Endothelial cell of umbilical vein (primary cell): ENCODE data around the gene SPEM1. TPM values are rescaled to one million over a fixed set of nuclear protein-coding genes. Genes with fewer than 3 reads are reported as not detected.

Source experiments
- BruUV-seq: library from RNA; stranded (reverse); fragments of 400-500 nt; replicated peaks from 2 replicates; lab custom pipeline; 2021; lab: Mats Ljungman, UMichigan
- CTCF ChIA-PET: fragments of 300-600, 350-600 bp; sonication (Branson Sonifier 250); formaldehyde crosslinking; loops from one replicate; lab custom pipeline; 2021; ENCODE audit warnings: antibody characterized with exemption, inconsistent platforms; lab: Charles Lee
- POLR2A ChIA-PET: fragments of 300-600, 350-600 bp; sonication (Branson Sonifier 250); formaldehyde crosslinking; loops from one replicate; lab custom pipeline; 2021; ENCODE audit warnings: antibody characterized with exemption, inconsistent platforms; lab: Charles Lee
- DNase-seq: peaks from one replicate; pipeline ENCODE4 v3.0.0-alpha.2; 2011; ENCODE audit warnings: low read depth, low spot score
- FAIRE-seq: peaks from 2 replicates; lab custom pipeline; 2011; peaks lifted over from hg19 to GRCh38; lab: Jason Lieb, UNC
- H2AFZ ChIP-seq: 2 replicates; pipeline ENCODE4 v1.6.0; 2012; ENCODE audit warnings: low read depth, low read length, control low read depth, inconsistent platforms
- H3K27ac ChIP-seq: 2 replicates; pipeline ENCODE4 v1.5.1; 2011; ENCODE audit warnings: low read depth, mild to moderate bottlenecking, control low read depth, low read length, moderate library complexity; ENCODE audit not compliant: insufficient read depth
- H3K27me3 ChIP-seq, 2 experiments: 2 replicates each; pipeline versions ENCODE4 v1.6.0 to v1.6.1; 2011; ENCODE audit warnings: low read length in 2 of 2, mixed read lengths in 1 of 2; ENCODE audit not compliant: control insufficient read depth in 2 of 2, insufficient read depth in 2 of 2
- H3K36me3 ChIP-seq, 2 experiments: 2 replicates in 1 of 2; 3 replicates in 1 of 2; pipeline ENCODE4 v1.5.1; 2011; ENCODE audit warnings: low read length in 2 of 2, mild to moderate bottlenecking in 1 of 2, moderate library complexity in 1 of 2; ENCODE audit not compliant: control insufficient read depth in 2 of 2, insufficient read depth in 2 of 2; ENCODE audit errors: extremely low read depth in 1 of 2
- H3K4me1 ChIP-seq: 3 replicates; pipeline ENCODE4 v1.5.1; 2011; ENCODE audit warnings: mild to moderate bottlenecking, low read length; ENCODE audit not compliant: control insufficient read depth, insufficient read depth; ENCODE audit errors: extremely low read depth
- H3K4me2 ChIP-seq: 2 replicates; pipeline ENCODE4 v1.6.1; 2011; ENCODE audit warnings: low read length, control low read depth, mixed read lengths; ENCODE audit not compliant: insufficient read depth
- H3K4me3 ChIP-seq, 3 experiments: fragments of 200-600 bp in 1 of 3; sonication (generic), shearing (Covaris generic) in 1 of 3; replicated peaks in 1 of 3; 2 replicates each; pipeline ENCODE4 v1.5.1; 2011 to 2016; ENCODE audit warnings: control low read depth in 3 of 3, low read length in 3 of 3, mild to moderate bottlenecking in 2 of 3, inconsistent platforms in 1 of 3, low read depth in 1 of 3, moderate library complexity in 1 of 3; ENCODE audit not compliant: insufficient read depth in 1 of 3
- H3K79me2 ChIP-seq: 2 replicates; pipeline ENCODE4 v1.6.0; 2012; ENCODE audit warnings: low read length, inconsistent platforms; ENCODE audit not compliant: control insufficient read depth, insufficient read depth
- H3K9ac ChIP-seq: replicated peaks from 2 replicates; pipeline ENCODE3; 2011; ENCODE audit warnings: low read length, control low read depth; ENCODE audit not compliant: insufficient read depth; ENCODE audit errors: extremely low read depth
- H3K9me1 ChIP-seq: replicated peaks from 3 replicates; pipeline ENCODE4 v1.6.0; 2011; ENCODE audit warnings: mild to moderate bottlenecking, low read length; ENCODE audit not compliant: control insufficient read depth, insufficient read depth; ENCODE audit errors: extremely low read depth
- H3K9me3 ChIP-seq: replicated peaks from 2 replicates; pipeline ENCODE4 v1.5.1; 2012; ENCODE audit warnings: low read length, inconsistent platforms; ENCODE audit not compliant: control insufficient read depth, insufficient read depth
- H4K20me1 ChIP-seq: replicated peaks from 2 replicates; pipeline ENCODE3; 2011; ENCODE audit warnings: mild to moderate bottlenecking, low read length; ENCODE audit not compliant: control insufficient read depth, insufficient read depth; ENCODE audit errors: extremely low read depth
- EZH2 ChIP-seq: IDR thresholded peaks from 2 replicates; pipeline ENCODE4 v1.6.1; 2012; ENCODE audit warnings: borderline replicate concordance, low read depth, mild to moderate bottlenecking, moderate library complexity, low read length, inconsistent platforms; ENCODE audit not compliant: severe bottlenecking
- FOS ChIP-seq: IDR thresholded peaks from 2 replicates; pipeline ENCODE4 v1.6.1; 2011; ENCODE audit warnings: mild to moderate bottlenecking, low read length, moderate library complexity, borderline replicate concordance; ENCODE audit not compliant: insufficient read depth
- GATA2 ChIP-seq: IDR thresholded peaks from 2 replicates; pipeline ENCODE4 v1.7.0; 2011; ENCODE audit warnings: low read depth, mild to moderate bottlenecking, moderate library complexity, mixed read lengths, low read length; ENCODE audit not compliant: insufficient read length, insufficient read depth
- JUN ChIP-seq: IDR thresholded peaks from 2 replicates; pipeline ENCODE4 v1.6.1; 2011; ENCODE audit warnings: borderline replicate concordance, low read depth; ENCODE audit not compliant: insufficient read length, insufficient read depth
- MYC ChIP-seq: IDR thresholded peaks from one replicate; pipeline ENCODE4 v1.6.1; 2011; ENCODE audit warnings: mild to moderate bottlenecking, low read depth, low read length
- POLR2A ChIP-seq: IDR thresholded peaks from 2 replicates; pipeline ENCODE4 v1.6.1; 2012; ENCODE audit warnings: low read depth, mild to moderate bottlenecking, control low read depth, low read length
- POLR2AphosphoS5 ChIP-seq: IDR thresholded peaks from 2 replicates; pipeline ENCODE4 v1.6.1; 2012; ENCODE audit warnings: low read depth, mild to moderate bottlenecking, control low read depth, low read length, moderate library complexity; ENCODE audit not compliant: insufficient read depth
- dilution Hi-C: fragments of 300-500 bp; cut with MboI; formaldehyde crosslinking; loops from one replicate; pipeline ENCODE4 v1.15.0; 2019; ENCODE audit warnings: low sequenced_read_pairs; ENCODE audit not compliant: extremely low pct_ligation_motif_present
- intact Hi-C: fragments of 100-400 bp; cut with micrococcal nuclease; formaldehyde crosslinking; loops from one replicate; pipeline ENCODE4 v1.10.0; 2022
- polyA plus RNA-seq, 4 experiments: library from polyadenylated mRNA; depleted of rRNA in 3 of 4; stranded (reverse) in 3 of 4; unstranded in 1 of 4; fragments of >200 nt; gene quantifications; 2 replicates each; pipeline versions ENCODE4 v1.2.1 to v1.2.3, GENCODE V29; 2011 to 2012; ENCODE audit warnings: missing spikeins in 1 of 4
- total RNA-seq: library from RNA; stranded (reverse); gene quantifications from 2 replicates; pipeline ENCODE4 v1.2.3, GENCODE V29; 2021
- TF ChIP-seq, protein P1 (sequence below): IDR thresholded peaks from 2 replicates; pipeline ENCODE4 v1.6.1; 2011; ENCODE audit not compliant: insufficient read depth, insufficient read length
- TF ChIP-seq, protein P2 (sequence below), 2 donors: IDR thresholded peaks; 1 replicate in 1 of 2; 2 replicates in 1 of 2; pipeline ENCODE4 v1.5.1; 2011; ENCODE audit warnings: low read length in 2 of 2, mild to moderate bottlenecking in 2 of 2, moderate library complexity in 2 of 2, control low read depth in 1 of 2, inconsistent platforms in 1 of 2, low read depth in 1 of 2; ENCODE audit not compliant: insufficient read depth in 1 of 2; ENCODE audit errors: extremely low read depth in 1 of 2

Gene SPEM1
- total and polyA plus RNA-seq, 2 donors (not counting 3 experiments of a cell fraction or from before 2014, with no cell fraction given): not detected

DNA sequence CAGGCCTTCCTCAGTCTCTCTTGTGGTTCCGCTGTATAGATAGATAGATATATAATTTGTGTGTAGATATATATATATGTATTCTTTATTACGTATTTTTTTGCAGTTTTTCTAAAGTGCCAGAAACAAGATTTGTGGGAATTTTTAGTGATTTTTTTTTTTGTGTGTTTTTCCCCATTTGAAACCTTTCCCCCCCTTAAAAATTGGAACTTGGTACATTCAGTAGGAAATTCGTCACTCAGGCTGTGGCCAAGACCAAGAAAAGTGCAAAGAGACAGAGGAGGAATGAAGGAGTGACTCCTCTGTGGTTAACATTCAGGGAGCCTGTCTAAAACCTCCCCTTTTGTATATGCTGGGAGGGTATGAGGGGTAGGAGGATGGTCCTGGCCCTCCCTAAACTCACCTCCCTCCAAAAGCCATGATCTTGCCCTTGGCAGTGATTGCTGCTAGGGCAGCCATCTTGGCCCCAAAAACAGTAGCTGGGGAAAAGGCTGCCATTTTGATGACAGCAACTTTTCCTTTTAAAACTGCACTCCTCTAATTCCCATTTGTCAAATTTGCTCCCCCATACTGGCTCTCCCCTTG, 39.9 kb downstream of the SPEM1 start:
- Histone ChIP-seq H3K4me3 (no peak overlapping the region), H3K79me2 (no peaks in the 10 kb centered on the region), H3K4me2 (no peak overlapping the region), H3K9me3 (no peaks in the 10 kb centered on the region), H3K36me3 (peaks cover 0 to 12% of the 10 kb centered on the region in 2 experiments), H3K9ac (no peak overlapping the region), H3K9me1 (no peaks in the 10 kb centered on the region), H3K27me3 (no peaks in the 10 kb centered on the region), H2AFZ (no peak overlapping the region), H3K27ac (no peak overlapping the region), H4K20me1 (no peaks in the 10 kb centered on the region), H3K4me1 (no peaks in the 10 kb centered on the region)
- FAIRE-seq (no peak), DNase-seq (no peak)
- intact Hi-C loops: no loop called here
- no TSS peak for BruUV-seq
- dilution Hi-C loops: no loop called here
- TF ChIP-seq JUN (no peak), POLR2AphosphoS5 (no peak), MYC (no peak), POLR2A (no peak), GATA2 (no peak), EZH2 (no peak), FOS (no peak)
- TF ChIP-seq, protein P1, sequence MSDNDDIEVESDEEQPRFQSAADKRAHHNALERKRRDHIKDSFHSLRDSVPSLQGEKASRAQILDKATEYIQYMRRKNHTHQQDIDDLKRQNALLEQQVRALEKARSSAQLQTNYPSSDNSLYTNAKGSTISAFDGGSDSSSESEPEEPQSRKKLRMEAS: no peak
- TF ChIP-seq, protein P2, sequence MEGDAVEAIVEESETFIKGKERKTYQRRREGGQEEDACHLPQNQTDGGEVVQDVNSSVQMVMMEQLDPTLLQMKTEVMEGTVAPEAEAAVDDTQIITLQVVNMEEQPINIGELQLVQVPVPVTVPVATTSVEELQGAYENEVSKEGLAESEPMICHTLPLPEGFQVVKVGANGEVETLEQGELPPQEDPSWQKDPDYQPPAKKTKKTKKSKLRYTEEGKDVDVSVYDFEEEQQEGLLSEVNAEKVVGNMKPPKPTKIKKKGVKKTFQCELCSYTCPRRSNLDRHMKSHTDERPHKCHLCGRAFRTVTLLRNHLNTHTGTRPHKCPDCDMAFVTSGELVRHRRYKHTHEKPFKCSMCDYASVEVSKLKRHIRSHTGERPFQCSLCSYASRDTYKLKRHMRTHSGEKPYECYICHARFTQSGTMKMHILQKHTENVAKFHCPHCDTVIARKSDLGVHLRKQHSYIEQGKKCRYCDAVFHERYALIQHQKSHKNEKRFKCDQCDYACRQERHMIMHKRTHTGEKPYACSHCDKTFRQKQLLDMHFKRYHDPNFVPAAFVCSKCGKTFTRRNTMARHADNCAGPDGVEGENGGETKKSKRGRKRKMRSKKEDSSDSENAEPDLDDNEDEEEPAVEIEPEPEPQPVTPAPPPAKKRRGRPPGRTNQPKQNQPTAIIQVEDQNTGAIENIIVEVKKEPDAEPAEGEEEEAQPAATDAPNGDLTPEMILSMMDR (IDR thresholded peaks at IDR 0.05; ENCODE audit: extremely low read depth in 1 of 2, insufficient read depth in 1 of 2, low read depth in 1 of 2, low read length in 2 of 2): no peak
- ChIA-PET POLR2A (interaction anchor here (0.7 kb wide), 2 partner anchors 27 to 28 kb away, joined by 5 to 9 read pairs; no protein-coding TSS in a partner anchor), CTCF (interaction anchor here (1.3 kb wide), 1 partner anchor 16 kb away, joined by 4 read pairs; no protein-coding TSS in a partner anchor)
